ENCODE results near the gene ZNF727.

DNA sequence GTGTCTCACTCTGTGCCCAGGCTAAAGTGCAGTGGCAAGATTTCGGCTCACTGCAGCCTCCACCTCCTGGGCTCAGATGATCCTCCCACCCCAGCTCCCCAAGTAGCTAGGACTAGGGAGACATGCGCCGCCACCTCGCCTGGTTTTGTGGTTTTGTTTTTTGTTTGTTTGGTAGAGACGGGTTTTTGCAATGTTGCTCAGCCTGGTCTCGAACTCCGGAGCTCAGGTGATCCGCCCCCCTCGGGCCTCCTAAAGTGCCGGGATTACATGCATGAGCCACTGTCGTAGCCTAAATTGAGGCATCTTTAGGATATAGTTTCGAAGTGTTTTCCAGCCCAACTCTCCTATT lies 781 bp downstream of the ZNF727 start:
- TF ChIP-seq, protein P1, sequence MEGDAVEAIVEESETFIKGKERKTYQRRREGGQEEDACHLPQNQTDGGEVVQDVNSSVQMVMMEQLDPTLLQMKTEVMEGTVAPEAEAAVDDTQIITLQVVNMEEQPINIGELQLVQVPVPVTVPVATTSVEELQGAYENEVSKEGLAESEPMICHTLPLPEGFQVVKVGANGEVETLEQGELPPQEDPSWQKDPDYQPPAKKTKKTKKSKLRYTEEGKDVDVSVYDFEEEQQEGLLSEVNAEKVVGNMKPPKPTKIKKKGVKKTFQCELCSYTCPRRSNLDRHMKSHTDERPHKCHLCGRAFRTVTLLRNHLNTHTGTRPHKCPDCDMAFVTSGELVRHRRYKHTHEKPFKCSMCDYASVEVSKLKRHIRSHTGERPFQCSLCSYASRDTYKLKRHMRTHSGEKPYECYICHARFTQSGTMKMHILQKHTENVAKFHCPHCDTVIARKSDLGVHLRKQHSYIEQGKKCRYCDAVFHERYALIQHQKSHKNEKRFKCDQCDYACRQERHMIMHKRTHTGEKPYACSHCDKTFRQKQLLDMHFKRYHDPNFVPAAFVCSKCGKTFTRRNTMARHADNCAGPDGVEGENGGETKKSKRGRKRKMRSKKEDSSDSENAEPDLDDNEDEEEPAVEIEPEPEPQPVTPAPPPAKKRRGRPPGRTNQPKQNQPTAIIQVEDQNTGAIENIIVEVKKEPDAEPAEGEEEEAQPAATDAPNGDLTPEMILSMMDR (IDR thresholded peaks at IDR 0.05), result no peak
- no peak for TF ChIP-seq ZFX (IDR thresholded peaks at IDR 0.05; ENCODE audit: borderline replicate concordance)

Measured in 22Rv1 (cell line).